ENCODE data around the gene SLC22A2.

- TF ChIP-seq NFIC (IDR thresholded peaks at IDR 0.05) (no peak), TCF12 (IDR thresholded peaks at IDR 0.05; ENCODE audit: low read depth) (no peak), MAX (IDR thresholded peaks at IDR 0.05) (no peak), FOXM1 (IDR thresholded peaks at IDR 0.05; ENCODE audit: borderline replicate concordance, low read depth) (no peak), TEAD4 (IDR thresholded peaks at IDR 0.05) (no peak), EP300 (IDR thresholded peaks at IDR 0.05; ENCODE audit: borderline replicate concordance) (no peak), YY1 (IDR thresholded peaks at IDR 0.05; ENCODE audit: low read depth) (no peak), CEBPB (IDR thresholded peaks at IDR 0.05) (no peak)
Observed at GRCh38 chr6:160238761-160239751, 19.6 kb downstream of the SLC22A2 start.

Measured in Ishikawa (cell line).